ENCODE data around the gene KIF1B. TPM values are rescaled to one million over a fixed set of nuclear protein-coding genes. Genes with fewer than 3 reads are reported as not detected.
"Not testable (repeated sequence)": the region's sequence is repeated elsewhere in the genome, so short reads cannot be mapped to it uniquely, and the experiment has no call there.

KIF1B gene
- polyA plus RNA-seq, 1 of the 3 experiments (the other 2 are of a cell fraction) = 6.8 TPM

- H3K4me2 ChIP-seq; H3K4me1 ChIP-seq (ENCODE audit: control insufficient read depth in 1 of 2, insufficient read depth in 2 of 2, low read depth in 1 of 2, low read length in 1 of 2); H3K79me2 ChIP-seq (ENCODE audit: insufficient read depth); H4K20me1 ChIP-seq (ENCODE audit: insufficient read depth); DNase-seq; H3K9me2 ChIP-seq; H2AFZ ChIP-seq (ENCODE audit: low read depth); H3K4me3 ChIP-seq (ENCODE audit: low read depth in 2 of 2, low read length in 1 of 2); H3K27me3 ChIP-seq (ENCODE audit: insufficient read depth); H3F3A ChIP-seq (replicated peaks; ENCODE audit: insufficient read depth); H3K27ac ChIP-seq (ENCODE audit: low read depth in 2 of 2, low read length in 1 of 2); POLR2A ChIA-PET; H3K9me3 ChIP-seq; H3K9ac ChIP-seq: not testable (repeated sequence)
- H3K36me3 ChIP-seq (replicated peaks in 1 of 2; ENCODE audit: control insufficient read depth in 1 of 2, insufficient read depth in 2 of 2, low read length in 1 of 2) = peaks cover 47 to 50% of the 10 kb centered on the region in 2 experiments
- 89% methylated on average over 8 of the region's 8 CpGs for WGBS (ENCODE audit: low lambda C conversion rate)
- CTCF ChIA-PET = interaction anchor here (0.6 to 2.6 kb wide), 2 partner anchors 11 to 19 kb away, joined by 3 to 9 read pairs; partner anchors contain the start of gene CENPS
Observed at GRCh38 chr1:10418741-10419140, 208.4 kb downstream of the KIF1B start.

DNA sequence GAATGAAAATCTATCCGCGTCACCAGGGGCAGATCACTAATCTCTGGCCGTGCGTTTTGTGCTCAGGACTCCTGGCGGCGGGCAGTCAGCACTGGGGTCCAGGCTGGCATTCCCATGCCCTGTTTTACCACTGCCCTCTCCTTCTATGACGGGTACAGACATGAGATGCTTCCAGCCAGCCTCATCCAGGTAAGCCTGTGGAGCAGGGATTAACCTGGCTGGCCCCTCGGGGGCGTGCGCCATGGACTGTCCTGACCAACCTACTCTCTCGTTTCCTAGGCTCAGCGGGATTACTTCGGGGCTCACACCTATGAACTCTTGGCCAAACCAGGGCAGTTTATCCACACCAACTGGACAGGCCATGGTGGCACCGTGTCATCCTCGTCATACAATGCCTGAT lies 209.0 kb downstream of the KIF1B start:
- no peaks in the 10 kb centered on the region for H3K27me3 ChIP-seq (ENCODE audit: insufficient read depth)
- no peak overlapping the region for H3K4me3 ChIP-seq (ENCODE audit: low read depth in 2 of 2, low read length in 1 of 2)
- ChIA-PET CTCF (interaction anchor here (1.6 to 2.6 kb wide), 2 partner anchors 10 to 75 kb away, joined by 6 to 9 read pairs; partner anchors contain the start of gene CENPS), POLR2A (no interaction called here)
- H3K9me3 ChIP-seq = no peaks in the 10 kb centered on the region
- no peaks in the 10 kb centered on the region for H4K20me1 ChIP-seq (ENCODE audit: insufficient read depth)
- DNase-seq = no peak
- H3K79me2 ChIP-seq (ENCODE audit: insufficient read depth) = no peaks in the 10 kb centered on the region
- no peak overlapping the region for H3K4me2 ChIP-seq
- no peak overlapping the region for H2AFZ ChIP-seq (ENCODE audit: low read depth)
- no peak overlapping the region for H3K9ac ChIP-seq
- H3K9me2 ChIP-seq = no peaks in the 10 kb centered on the region
- H3F3A ChIP-seq (replicated peaks; ENCODE audit: insufficient read depth) = peaks cover 4% of the 10 kb centered on the region
- H3K27ac ChIP-seq (ENCODE audit: low read depth in 2 of 2, low read length in 1 of 2) = no peak overlapping the region
- peaks cover 43 to 48% of the 10 kb centered on the region in 2 experiments for H3K36me3 ChIP-seq (replicated peaks in 1 of 2; ENCODE audit: control insufficient read depth in 1 of 2, insufficient read depth in 2 of 2, low read length in 1 of 2)
- 83% methylated on average over 10 of the region's 15 CpGs for WGBS (ENCODE audit: low lambda C conversion rate)
- TF ChIP-seq JUND (IDR thresholded peaks at IDR 0.05) = no peak
- TF ChIP-seq NFIC (IDR thresholded peaks at IDR 0.05; ENCODE audit: borderline replicate concordance) = no peak
- TF ChIP-seq MEF2A (IDR thresholded peaks at IDR 0.05; ENCODE audit: borderline replicate concordance, low read depth) = no peak
- TF ChIP-seq FOXJ3 (CRISPR knock-in tag; IDR thresholded peaks at IDR 0.05) = no peak
- TF ChIP-seq RCOR1 (IDR thresholded peaks at IDR 0.05; ENCODE audit: low read length) = no peak
- no peak for TF ChIP-seq ELF1 (IDR thresholded peaks at IDR 0.05)
- no peak for TF ChIP-seq FOXM1 (IDR thresholded peaks at IDR 0.05; ENCODE audit: low read depth)
- no peak for TF ChIP-seq USF2 (IDR thresholded peaks at IDR 0.05; ENCODE audit: borderline replicate concordance, low read depth, low read length)
- no peak for TF ChIP-seq TAF1 (IDR thresholded peaks at IDR 0.05; ENCODE audit: borderline replicate concordance, low read depth, low read length)
- no peak for TF ChIP-seq EZH2phosphoT487 (IDR thresholded peaks at IDR 0.05; ENCODE audit: borderline replicate concordance, low read depth)
- TF ChIP-seq MXI1 (IDR thresholded peaks at IDR 0.05; ENCODE audit: low read depth, low read length) = no peak
- TF ChIP-seq USF1 (IDR thresholded peaks at IDR 0.05; ENCODE audit: borderline replicate concordance, low read depth) = no peak
- TF ChIP-seq SMC3 (IDR thresholded peaks at IDR 0.05; ENCODE audit: low read depth, low read length) = no peak
- TF ChIP-seq CHD2 (IDR thresholded peaks at IDR 0.05; ENCODE audit: low read length, partially characterized antibody) = no peak
- TF ChIP-seq RFX5 (IDR thresholded peaks at IDR 0.05; ENCODE audit: low read length) = no peak
- TF ChIP-seq PBX3 (IDR thresholded peaks at IDR 0.05) = no peak
- TF ChIP-seq EP300 (IDR thresholded peaks at IDR 0.05; ENCODE audit: borderline replicate concordance in 1 of 2, low read depth in 1 of 2, low read length in 1 of 2) = no peak
- H3K4me1 ChIP-seq (ENCODE audit: control insufficient read depth in 1 of 2, insufficient read depth in 2 of 2, low read depth in 1 of 2, low read length in 1 of 2) = peaks cover 0 to 4% of the 10 kb centered on the region in 2 experiments; a peak in 1 of 4 replicates

Measured in SK-N-SH (cell line).